ENCODE measurements around the gene DDX24.

DNA sequence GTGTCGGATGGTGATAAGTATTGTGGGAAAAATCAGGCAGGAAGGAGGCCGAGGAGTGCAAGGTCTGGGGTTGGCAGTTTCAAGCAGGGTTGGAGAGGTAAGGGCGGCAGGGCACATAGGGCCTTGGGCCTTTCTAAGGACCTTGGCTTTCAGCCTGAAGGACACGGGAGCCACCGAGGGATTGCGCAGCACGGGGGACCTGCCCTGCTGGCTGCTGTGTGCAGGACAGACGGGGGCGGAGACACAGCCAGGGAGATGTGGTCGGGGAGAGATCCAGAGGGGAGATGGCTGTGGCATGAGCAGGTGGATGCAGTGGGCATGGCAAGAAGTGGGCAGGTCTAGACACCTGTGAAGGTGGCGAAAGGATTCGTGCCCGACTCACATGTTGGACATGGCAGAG, 40.2 kb downstream of the DDX24 start:
- TF ChIP-seq, protein P1, sequence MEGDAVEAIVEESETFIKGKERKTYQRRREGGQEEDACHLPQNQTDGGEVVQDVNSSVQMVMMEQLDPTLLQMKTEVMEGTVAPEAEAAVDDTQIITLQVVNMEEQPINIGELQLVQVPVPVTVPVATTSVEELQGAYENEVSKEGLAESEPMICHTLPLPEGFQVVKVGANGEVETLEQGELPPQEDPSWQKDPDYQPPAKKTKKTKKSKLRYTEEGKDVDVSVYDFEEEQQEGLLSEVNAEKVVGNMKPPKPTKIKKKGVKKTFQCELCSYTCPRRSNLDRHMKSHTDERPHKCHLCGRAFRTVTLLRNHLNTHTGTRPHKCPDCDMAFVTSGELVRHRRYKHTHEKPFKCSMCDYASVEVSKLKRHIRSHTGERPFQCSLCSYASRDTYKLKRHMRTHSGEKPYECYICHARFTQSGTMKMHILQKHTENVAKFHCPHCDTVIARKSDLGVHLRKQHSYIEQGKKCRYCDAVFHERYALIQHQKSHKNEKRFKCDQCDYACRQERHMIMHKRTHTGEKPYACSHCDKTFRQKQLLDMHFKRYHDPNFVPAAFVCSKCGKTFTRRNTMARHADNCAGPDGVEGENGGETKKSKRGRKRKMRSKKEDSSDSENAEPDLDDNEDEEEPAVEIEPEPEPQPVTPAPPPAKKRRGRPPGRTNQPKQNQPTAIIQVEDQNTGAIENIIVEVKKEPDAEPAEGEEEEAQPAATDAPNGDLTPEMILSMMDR (optimal IDR thresholded peaks at IDR 0.05 in 1 of 3, IDR thresholded peaks at IDR 0.05 in 1 of 3, conservative IDR thresholded peaks at IDR 0.05 in 1 of 3; ENCODE audit: extremely low read depth in 1 of 3, insufficient read depth in 2 of 3, low read length in 3 of 3), result no peak
- TF ChIP-seq EZH2 (IDR thresholded peaks at IDR 0.05; ENCODE audit: low read length), result no peak

Measured in keratinocyte (primary cell).